GM12878 (cell line): Measurements from ENCODE around the gene HCAR2. TPM values are rescaled to one million over a fixed set of nuclear protein-coding genes. Genes with fewer than 3 reads are reported as not detected.

Source experiments
- ATAC-seq: fragments of 200-7000 bp; cut with Tn5 transposase; 3 replicates; pipeline ENCODE4 v1.9.1; 2020; ENCODE audit warnings: mild to moderate bottlenecking, moderate library complexity
- BruUV-seq: library from RNA; stranded (reverse); fragments of 400-500 nt; replicated peaks from 2 replicates; lab custom pipeline; 2021; lab: Mats Ljungman, UMichigan
- CTCF ChIA-PET: fragments of 300-600 bp; sonication (Branson Sonifier 250); formaldehyde crosslinking; extraction: SDS; loops from one replicate; lab custom pipeline; 2021; ENCODE audit warnings: inconsistent platforms; lab: Yijun Ruan, JAX
- POLR2A ChIA-PET: fragments of 350-600 bp; formaldehyde crosslinking; extraction: SDS; loops from one replicate; lab custom pipeline; 2021; ENCODE audit warnings: inconsistent platforms; lab: Charles Lee
- RAD21 ChIA-PET: fragments of 300-600 bp; sonication (Branson Sonifier 250); formaldehyde crosslinking; loops from one replicate; lab custom pipeline; 2023; ENCODE audit warnings: antibody characterized with exemption; ENCODE audit not compliant: unreplicated experiment; lab: Charles Lee
- SMC1A ChIA-PET: fragments of 300-600 bp; sonication (Branson Sonifier 250); formaldehyde crosslinking; loops from one replicate; lab custom pipeline; 2023; ENCODE audit not compliant: unreplicated experiment, uncharacterized antibody; lab: Charles Lee
- DNase-seq: peaks from one replicate; pipeline ENCODE4 v3.0.0-alpha.2; 2011; ENCODE audit warnings: low read depth, low spot score
- FAIRE-seq: peaks from 3 replicates; lab custom pipeline; 2011; peaks lifted over from hg19 to GRCh38; lab: Jason Lieb, UNC
- H2AFZ ChIP-seq: 2 replicates; pipeline ENCODE4 v1.6.0; 2011; ENCODE audit warnings: low read depth, low read length, control low read depth; ENCODE audit not compliant: control insufficient read depth
- H3K27ac ChIP-seq: 2 replicates; pipeline ENCODE4 v1.5.1; 2011; ENCODE audit warnings: control low read depth; ENCODE audit not compliant: control insufficient read depth, insufficient read depth
- H3K27me3 ChIP-seq, 2 experiments: replicated peaks in 1 of 2; 2 replicates each; pipeline versions ENCODE4 v1.6.0 to v1.6.1; 2011; ENCODE audit warnings: low read length in 1 of 2; ENCODE audit not compliant: control insufficient read depth in 2 of 2, insufficient read depth in 2 of 2
- H3K36me3 ChIP-seq, 2 experiments: 2 replicates each; pipeline ENCODE4 v1.5.1; 2011; ENCODE audit warnings: low read length in 1 of 2; ENCODE audit not compliant: control insufficient read depth in 2 of 2, insufficient read depth in 2 of 2
- H3K4me1 ChIP-seq: 2 replicates; pipeline ENCODE4 v1.6.1; 2011; ENCODE audit warnings: mild to moderate bottlenecking, low read length, moderate library complexity, mixed read lengths; ENCODE audit not compliant: control insufficient read depth, insufficient read depth
- H3K4me2 ChIP-seq: 2 replicates; pipeline ENCODE4 v1.6.0; 2011; ENCODE audit warnings: control low read depth; ENCODE audit not compliant: control insufficient read depth, insufficient read depth
- H3K4me3 ChIP-seq: fragments of 200-600 bp; sonication (generic); 2 replicates; pipeline ENCODE4 v1.5.1; 2016
- H3K79me2 ChIP-seq: 2 replicates; pipeline ENCODE4 v1.6.0; 2011; ENCODE audit warnings: low read length; ENCODE audit not compliant: control insufficient read depth, insufficient read depth
- H3K9ac ChIP-seq: 2 replicates; pipeline ENCODE4 v1.8.0; 2011; ENCODE audit warnings: low read length, control low read depth, mixed read lengths; ENCODE audit not compliant: control insufficient read depth, insufficient read depth
- H3K9me3 ChIP-seq: replicated peaks from 3 replicates; pipeline ENCODE4 v1.5.1; 2011; ENCODE audit warnings: mild to moderate bottlenecking, low read length; ENCODE audit not compliant: control insufficient read depth, insufficient read depth
- H4K20me1 ChIP-seq: 2 replicates; pipeline ENCODE4 v1.6.0; 2011; ENCODE audit not compliant: control insufficient read depth, insufficient read depth
- BMI1 ChIP-seq: fragments of 450-650 bp; IDR thresholded peaks from 2 replicates; pipeline ENCODE4 v1.6.1; 2016; ENCODE audit warnings: mild to moderate bottlenecking, moderate library complexity, borderline replicate concordance
- HCFC1 ChIP-seq: fragments of 150-350 bp; IDR thresholded peaks from 2 replicates; pipeline ENCODE4 v1.6.1; 2014; ENCODE audit warnings: low read length
- SMAD5 ChIP-seq: IDR thresholded peaks from 2 replicates; pipeline ENCODE4 v1.6.1; 2016; ENCODE audit warnings: antibody characterized with exemption, low read depth
- STAT1 ChIP-seq: fragments of 450-650 bp; conservative IDR thresholded peaks from 2 replicates; pipeline ENCODE4 v1.6.1; 2014; ENCODE audit warnings: antibody characterized with exemption, mild to moderate bottlenecking
- WGBS: methylation state at CpG from one replicate; pipeline ENCODE4 v1.1.6; 2016; ENCODE audit warnings: low lambda C conversion rate; ENCODE audit not compliant: insufficient replicate concordance, insufficient coverage; ENCODE audit errors: missing lambda C conversion rate; 5-methylcytosine and 5-hydroxymethylcytosine counted together
- in situ Hi-C: fragments of 300-500 bp; cut with MboI; formaldehyde crosslinking; loops from 9 replicates; pipeline ENCODE4 v1.14.3; 2018; ENCODE audit warnings: mixed read lengths
- intact Hi-C: fragments of 100-400 bp; cut with micrococcal nuclease; formaldehyde crosslinking; loops from one replicate; pipeline ENCODE4 v1.14.2; 2022; ENCODE audit not compliant: unreplicated experiment
- polyA plus RNA-seq, 11 experiments: library from polyadenylated mRNA; depleted of rRNA in 4 of 11; unstranded in 6 of 11; stranded (reverse) in 5 of 11; fragments of >200 nt; fragmentation: Nextera tagmentation in 4 of 11; fragmentation: Illumina TruSeq in 1 of 11; extraction: Ambion mirVana in 4 of 11; extraction: Trizol in 1 of 11; gene quantifications; 1 replicate in 1 of 11; 2 replicates in 10 of 11; pipeline versions ENCODE4 v1.2.1 to v1.2.3, GENCODE V29; 2011 to 2016; ENCODE audit warnings: inconsistent platforms in 2 of 11, missing spikeins in 2 of 11, low read depth in 1 of 11
- total RNA-seq, 4 experiments: library from RNA; depleted of rRNA in 3 of 4; stranded (reverse); fragments of >200 nt in 3 of 4; fragmentation: Illumina TruSeq in 1 of 4; extraction: Trizol in 1 of 4; gene quantifications; 2 replicates each; pipeline versions ENCODE4 v1.2.1 to v1.2.3, GENCODE V29; 2013 to 2021
- TF ChIP-seq, protein P1 (sequence below): fragments of 450-650 bp; IDR thresholded peaks from 2 replicates; pipeline ENCODE4 v1.6.1; 2016; ENCODE audit warnings: mild to moderate bottlenecking, moderate library complexity, borderline replicate concordance
- TF ChIP-seq, protein P2 (sequence below): fragments of 450-650 bp; formaldehyde crosslinking; IDR thresholded peaks from 2 replicates; pipeline ENCODE4 v1.5.0; 2022; ENCODE audit warnings: mild to moderate bottlenecking, missing genetic modification characterization

HCAR2 gene
- total and polyA plus RNA-seq, 10 of the 15 experiments (the other 5 are each of a cell fraction or from before 2014, with no cell fraction given) = 0.19 to 0.66 (median 0.35) TPM

GRCh38 chr12:122665349-122665748, 37.8 kb downstream of the HCAR2 start:
- DNase-seq = no peak
- no peaks in the 10 kb centered on the region for H3K79me2 ChIP-seq
- no peaks in the 10 kb centered on the region for H3K36me3 ChIP-seq
- ChIA-PET SMC1A (interaction anchor here (0.6 to 1.6 kb wide), 5 partner anchors 12 to 83 kb away, joined by 3 to 4 read pairs (median 3); no protein-coding TSS in a partner anchor), POLR2A (no interaction called here), RAD21 (no interaction called here), CTCF (no interaction called here)
- no peak overlapping the region for H3K9ac ChIP-seq
- in situ Hi-C loops = no loop called here
- WGBS = 75% methylated on average over 8 of the region's 8 CpGs
- H3K27me3 ChIP-seq = no peaks in the 10 kb centered on the region
- TF ChIP-seq, protein P1, sequence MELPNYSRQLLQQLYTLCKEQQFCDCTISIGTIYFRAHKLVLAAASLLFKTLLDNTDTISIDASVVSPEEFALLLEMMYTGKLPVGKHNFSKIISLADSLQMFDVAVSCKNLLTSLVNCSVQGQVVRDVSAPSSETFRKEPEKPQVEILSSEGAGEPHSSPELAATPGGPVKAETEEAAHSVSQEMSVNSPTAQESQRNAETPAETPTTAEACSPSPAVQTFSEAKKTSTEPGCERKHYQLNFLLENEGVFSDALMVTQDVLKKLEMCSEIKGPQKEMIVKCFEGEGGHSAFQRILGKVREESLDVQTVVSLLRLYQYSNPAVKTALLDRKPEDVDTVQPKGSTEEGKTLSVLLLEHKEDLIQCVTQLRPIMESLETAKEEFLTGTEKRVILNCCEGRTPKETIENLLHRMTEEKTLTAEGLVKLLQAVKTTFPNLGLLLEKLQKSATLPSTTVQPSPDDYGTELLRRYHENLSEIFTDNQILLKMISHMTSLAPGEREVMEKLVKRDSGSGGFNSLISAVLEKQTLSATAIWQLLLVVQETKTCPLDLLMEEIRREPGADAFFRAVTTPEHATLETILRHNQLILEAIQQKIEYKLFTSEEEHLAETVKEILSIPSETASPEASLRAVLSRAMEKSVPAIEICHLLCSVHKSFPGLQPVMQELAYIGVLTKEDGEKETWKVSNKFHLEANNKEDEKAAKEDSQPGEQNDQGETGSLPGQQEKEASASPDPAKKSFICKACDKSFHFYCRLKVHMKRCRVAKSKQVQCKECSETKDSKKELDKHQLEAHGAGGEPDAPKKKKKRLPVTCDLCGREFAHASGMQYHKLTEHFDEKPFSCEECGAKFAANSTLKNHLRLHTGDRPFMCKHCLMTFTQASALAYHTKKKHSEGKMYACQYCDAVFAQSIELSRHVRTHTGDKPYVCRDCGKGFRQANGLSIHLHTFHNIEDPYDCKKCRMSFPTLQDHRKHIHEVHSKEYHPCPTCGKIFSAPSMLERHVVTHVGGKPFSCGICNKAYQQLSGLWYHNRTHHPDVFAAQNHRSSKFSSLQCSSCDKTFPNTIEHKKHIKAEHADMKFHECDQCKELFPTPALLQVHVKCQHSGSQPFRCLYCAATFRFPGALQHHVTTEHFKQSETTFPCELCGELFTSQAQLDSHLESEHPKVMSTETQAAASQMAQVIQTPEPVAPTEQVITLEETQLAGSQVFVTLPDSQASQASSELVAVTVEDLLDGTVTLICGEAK = no peak
- FAIRE-seq = no peak
- H3K27ac ChIP-seq = no peak overlapping the region
- no peak overlapping the region for H2AFZ ChIP-seq
- H3K4me2 ChIP-seq = no peak overlapping the region
- no peaks in the 10 kb centered on the region for H3K4me1 ChIP-seq
- no TSS peak for BruUV-seq
- ATAC-seq = no peak
- H4K20me1 ChIP-seq = no peaks in the 10 kb centered on the region
- H3K9me3 ChIP-seq = no peaks in the 10 kb centered on the region
- no peak overlapping the region for H3K4me3 ChIP-seq
- intact Hi-C loops = no loop called here

- Histone ChIP-seq H3K9me3 (no peaks in the 10 kb centered on the region), H3K27ac (no peak overlapping the region), H2AFZ (no peak overlapping the region), H3K9ac (no peak overlapping the region), H3K36me3 (no peaks in the 10 kb centered on the region), H3K4me3 (no peak overlapping the region), H3K4me2 (no peak overlapping the region), H3K79me2 (no peaks in the 10 kb centered on the region), H3K4me1 (no peaks in the 10 kb centered on the region), H4K20me1 (no peaks in the 10 kb centered on the region), H3K27me3 (no peaks in the 10 kb centered on the region)
- SMC1A ChIA-PET = no interaction called here
- no peak for DNase-seq
- ATAC-seq = no peak
- 61% methylated on average over 3 of the region's 3 CpGs for WGBS
- FAIRE-seq = no peak
- RAD21 ChIA-PET = no interaction called here
- POLR2A ChIA-PET = no interaction called here
- CTCF ChIA-PET = no interaction called here
- no TSS peak for BruUV-seq
- intact Hi-C loops (no loop called here), in situ Hi-C loops (no loop called here)
- no peak for TF ChIP-seq BMI1
- TF ChIP-seq STAT1 = no peak
- TF ChIP-seq SMAD5 = no peak
- TF ChIP-seq, protein P2, sequence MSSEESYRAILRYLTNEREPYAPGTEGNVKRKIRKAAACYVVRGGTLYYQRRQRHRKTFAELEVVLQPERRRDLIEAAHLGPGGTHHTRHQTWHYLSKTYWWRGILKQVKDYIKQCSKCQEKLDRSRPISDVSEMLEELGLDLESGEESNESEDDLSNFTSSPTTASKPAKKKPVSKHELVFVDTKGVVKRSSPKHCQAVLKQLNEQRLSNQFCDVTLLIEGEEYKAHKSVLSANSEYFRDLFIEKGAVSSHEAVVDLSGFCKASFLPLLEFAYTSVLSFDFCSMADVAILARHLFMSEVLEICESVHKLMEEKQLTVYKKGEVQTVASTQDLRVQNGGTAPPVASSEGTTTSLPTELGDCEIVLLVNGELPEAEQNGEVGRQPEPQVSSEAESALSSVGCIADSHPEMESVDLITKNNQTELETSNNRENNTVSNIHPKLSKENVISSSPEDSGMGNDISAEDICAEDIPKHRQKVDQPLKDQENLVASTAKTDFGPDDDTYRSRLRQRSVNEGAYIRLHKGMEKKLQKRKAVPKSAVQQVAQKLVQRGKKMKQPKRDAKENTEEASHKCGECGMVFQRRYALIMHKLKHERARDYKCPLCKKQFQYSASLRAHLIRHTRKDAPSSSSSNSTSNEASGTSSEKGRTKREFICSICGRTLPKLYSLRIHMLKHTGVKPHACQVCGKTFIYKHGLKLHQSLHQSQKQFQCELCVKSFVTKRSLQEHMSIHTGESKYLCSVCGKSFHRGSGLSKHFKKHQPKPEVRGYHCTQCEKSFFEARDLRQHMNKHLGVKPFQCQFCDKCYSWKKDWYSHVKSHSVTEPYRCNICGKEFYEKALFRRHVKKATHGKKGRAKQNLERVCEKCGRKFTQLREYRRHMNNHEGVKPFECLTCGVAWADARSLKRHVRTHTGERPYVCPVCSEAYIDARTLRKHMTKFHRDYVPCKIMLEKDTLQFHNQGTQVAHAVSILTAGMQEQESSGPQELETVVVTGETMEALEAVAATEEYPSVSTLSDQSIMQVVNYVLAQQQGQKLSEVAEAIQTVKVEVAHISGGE (CRISPR knock-in tag) = no peak
- no peak for TF ChIP-seq HCFC1
These were observed 41.2 kb downstream of the HCAR2 start for GRCh38 chr12:122661938-122662337.
